Measurements from ENCODE around the gene SEPTIN12. TPM values are rescaled to one million over a fixed set of nuclear protein-coding genes. Genes with fewer than 3 reads are reported as not detected.

Gene SEPTIN12
- total RNA-seq, 4 donors from 2014 or later, result not detected

DNA sequence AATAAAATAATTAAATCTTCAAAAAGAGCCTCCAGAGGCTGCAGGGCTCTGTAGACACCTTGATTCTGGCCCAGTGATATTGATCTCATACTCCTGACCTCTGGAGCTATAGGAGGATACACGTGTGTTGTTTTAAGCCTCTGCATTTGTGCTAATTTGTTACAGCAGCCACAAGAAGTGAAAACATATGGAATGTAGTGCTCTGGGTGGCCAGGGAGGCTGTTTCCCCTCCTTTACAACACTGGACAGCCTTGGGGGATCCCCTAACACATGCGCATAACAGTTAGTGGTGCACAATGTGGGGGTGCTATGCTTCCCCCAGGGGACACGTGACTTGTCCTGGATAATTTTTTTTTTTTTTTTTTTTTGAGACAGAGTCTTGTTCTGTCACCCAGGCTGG, 16.5 kb downstream of the SEPTIN12 start:
- Histone ChIP-seq H3K36me3 (no peaks in the 10 kb centered on the region), H3K27me3 (peaks cover 0 to 4% (median 0%) of the 10 kb centered on the region in 4 donors), H3K27ac (no peak overlapping the region), H3K4me1 (peaks cover 13 to 22% (median 13%) of the 10 kb centered on the region in 3 donors), H3K4me3 (no peak overlapping the region), H3K9me3 (no peaks in the 10 kb centered on the region)
- WGBS, 2 donors, result 52 to 55% methylated on average over 3 of the region's 3 CpGs
- TF ChIP-seq POLR2A (IDR thresholded peaks at IDR 0.05), result no peak
- TF ChIP-seq, protein P1, sequence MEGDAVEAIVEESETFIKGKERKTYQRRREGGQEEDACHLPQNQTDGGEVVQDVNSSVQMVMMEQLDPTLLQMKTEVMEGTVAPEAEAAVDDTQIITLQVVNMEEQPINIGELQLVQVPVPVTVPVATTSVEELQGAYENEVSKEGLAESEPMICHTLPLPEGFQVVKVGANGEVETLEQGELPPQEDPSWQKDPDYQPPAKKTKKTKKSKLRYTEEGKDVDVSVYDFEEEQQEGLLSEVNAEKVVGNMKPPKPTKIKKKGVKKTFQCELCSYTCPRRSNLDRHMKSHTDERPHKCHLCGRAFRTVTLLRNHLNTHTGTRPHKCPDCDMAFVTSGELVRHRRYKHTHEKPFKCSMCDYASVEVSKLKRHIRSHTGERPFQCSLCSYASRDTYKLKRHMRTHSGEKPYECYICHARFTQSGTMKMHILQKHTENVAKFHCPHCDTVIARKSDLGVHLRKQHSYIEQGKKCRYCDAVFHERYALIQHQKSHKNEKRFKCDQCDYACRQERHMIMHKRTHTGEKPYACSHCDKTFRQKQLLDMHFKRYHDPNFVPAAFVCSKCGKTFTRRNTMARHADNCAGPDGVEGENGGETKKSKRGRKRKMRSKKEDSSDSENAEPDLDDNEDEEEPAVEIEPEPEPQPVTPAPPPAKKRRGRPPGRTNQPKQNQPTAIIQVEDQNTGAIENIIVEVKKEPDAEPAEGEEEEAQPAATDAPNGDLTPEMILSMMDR (IDR thresholded peaks at IDR 0.05), result no peak
- no peak for DNase-seq
- intact Hi-C loops (cut with DNase I), result no loop called here

DNA sequence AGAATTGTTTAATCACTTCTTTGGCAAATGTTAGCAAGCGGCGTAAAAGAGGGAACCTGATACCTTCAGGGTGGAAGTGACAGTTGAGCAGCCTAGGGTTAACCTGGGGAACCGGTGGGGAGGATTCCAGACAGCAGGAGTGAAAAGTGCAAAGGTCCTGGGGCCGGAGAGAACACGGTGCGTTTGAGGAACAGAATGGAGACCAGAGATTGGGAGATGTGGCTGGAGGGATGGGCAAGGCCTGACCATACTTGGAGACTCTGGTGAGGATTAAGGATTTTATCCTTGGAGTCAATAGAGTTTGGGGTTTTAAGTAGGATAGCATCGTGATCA, 18.9 kb downstream of the SEPTIN12 start:
- Histone ChIP-seq H3K4me1 (peaks cover 24 to 43% (median 25%) of the 10 kb centered on the region in 3 donors), H3K9me3 (no peaks in the 10 kb centered on the region), H3K4me3 (peak overlapping the region in 3 of 4 donors; percentile 74 to 94 (median 93)), H3K36me3 (peaks cover 0 to 13% (median 0%) of the 10 kb centered on the region in 3 donors), H3K27me3 (no peaks in the 10 kb centered on the region), H3K27ac (peak overlapping the region; percentile 89 to 96 (median 93))
- WGBS, 2 donors, result 54 to 65% methylated on average over 7 of the region's 7 CpGs
- no peak for DNase-seq
- intact Hi-C loops (cut with DNase I), result no loop called here
- no peak for TF ChIP-seq POLR2A (IDR thresholded peaks at IDR 0.05)
- TF ChIP-seq, protein P1 (IDR thresholded peaks at IDR 0.05), result no peak

DNA sequence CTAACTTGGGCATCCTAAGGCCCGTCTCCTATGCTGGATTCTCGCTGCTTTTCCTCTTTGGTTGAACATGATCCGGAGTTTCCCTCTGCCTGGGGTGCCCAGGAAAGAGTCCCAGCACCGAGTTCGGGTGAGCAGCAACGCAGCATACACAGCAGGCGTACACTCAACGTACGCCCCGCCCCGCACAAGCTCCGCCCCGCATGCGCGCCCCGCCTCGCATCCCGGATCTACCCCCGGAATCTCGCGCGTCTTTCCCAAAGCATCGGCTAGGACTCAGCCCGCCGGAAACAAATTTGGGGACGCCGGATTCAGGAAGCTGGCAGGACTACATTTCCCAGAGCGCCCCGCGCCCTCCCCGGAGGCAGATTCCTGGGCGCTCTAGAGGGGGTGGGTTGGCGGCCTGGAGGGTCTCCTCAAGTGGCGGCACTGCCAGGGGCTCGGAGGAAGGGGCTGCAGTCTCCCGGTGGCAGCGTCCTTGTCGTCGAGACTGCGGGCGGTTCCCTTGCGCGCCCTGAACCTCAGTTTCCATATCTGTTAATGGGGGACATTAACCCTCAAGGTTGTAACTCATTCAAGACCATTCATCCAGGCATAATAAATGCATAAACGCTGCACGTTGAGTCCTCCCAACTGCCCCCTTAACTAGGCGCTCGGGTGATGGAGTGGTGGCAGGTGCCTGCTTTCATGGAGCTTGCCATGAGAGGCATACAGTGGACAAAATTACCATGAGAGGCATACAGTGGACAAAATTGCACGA, 19.4 kb downstream of the SEPTIN12 start:
- DNase-seq, result peak; percentile 68
- H3K4me1 ChIP-seq, result peaks cover 24 to 48% (median 25%) of the 10 kb centered on the region in 3 donors
- TF ChIP-seq POLR2A (IDR thresholded peaks at IDR 0.05), result peak in 3 of 4 donors; percentile 39 to 83 (median 40)
- TF ChIP-seq, protein P1 (IDR thresholded peaks at IDR 0.05), result no peak
- no peaks in the 10 kb centered on the region for H3K9me3 ChIP-seq
- intact Hi-C loops (cut with DNase I), result no loop called here
- peak overlapping the region; percentile 89 to 96 (median 93) for H3K27ac ChIP-seq
- peak overlapping the region; percentile 74 to 97 (median 94) for H3K4me3 ChIP-seq
- peaks cover 2 to 19% (median 5%) of the 10 kb centered on the region in 3 donors for H3K36me3 ChIP-seq
- H3K27me3 ChIP-seq, result no peaks in the 10 kb centered on the region
- 13 to 19% methylated on average over 6 to 14 of the region's 48 CpGs for WGBS, 2 donors

GRCh38 chr16:4767872-4768548, 20.1 kb downstream of the SEPTIN12 start:
- TF ChIP-seq POLR2A (IDR thresholded peaks at IDR 0.05), result no peak
- TF ChIP-seq, protein P1 (IDR thresholded peaks at IDR 0.05), result no peak
- Histone ChIP-seq H3K27me3 (no peaks in the 10 kb centered on the region), H3K9me3 (no peaks in the 10 kb centered on the region), H3K27ac (peak overlapping the region; percentile 89 to 96 (median 93)), H3K4me1 (peaks cover 24 to 54% (median 25%) of the 10 kb centered on the region in 3 donors), H3K4me3 (peak overlapping the region; percentile 74 to 97 (median 94)), H3K36me3 (peaks cover 6 to 26% (median 6%) of the 10 kb centered on the region in 3 donors)
- DNase-seq, result no peak
- intact Hi-C loops (cut with DNase I), result no loop called here
- 25 to 26% methylated on average over 17 of the region's 17 CpGs for WGBS, 2 donors

Measured in esophagus squamous epithelium (tissue), 5 donors.